Upper lobe of right lung (tissue), 1 donor: ENCODE measurements around the gene EXOSC9. TPM values are rescaled to one million over a fixed set of nuclear protein-coding genes. Genes with fewer than 3 reads are reported as not detected.

Experiments used
- ATAC-seq: fragments of 200-7000 bp; cut with Tn5 transposase; one replicate; pipeline ENCODE4 v1.9.1; 2020; ENCODE audit warnings: mild to moderate bottlenecking, moderate library complexity
- DNase-seq: peaks from one replicate; pipeline ENCODE4 v3.0.0-alpha.2; 2020
- H3K27ac ChIP-seq: fragments of 200-600 bp; one replicate; pipeline ENCODE4 v1.8.0; 2022
- H3K27me3 ChIP-seq: fragments of 200-600 bp; one replicate; pipeline ENCODE4 v1.8.0; 2022; ENCODE audit warnings: mild to moderate bottlenecking
- H3K36me3 ChIP-seq: fragments of 200-600 bp; one replicate; pipeline ENCODE4 v1.8.0; 2022
- H3K4me1 ChIP-seq: fragments of 200-600 bp; one replicate; pipeline ENCODE4 v1.8.0; 2022
- H3K4me3 ChIP-seq: fragments of 200-600 bp; one replicate; pipeline ENCODE4 v1.8.0; 2022; ENCODE audit warnings: mild to moderate bottlenecking
- H3K9me3 ChIP-seq: fragments of 200-600 bp; one replicate; pipeline ENCODE4 v1.8.0; 2022
- intact Hi-C: fragments of 100-400 bp; cut with DNase I; formaldehyde crosslinking; loops from one replicate; pipeline ENCODE4 v1.11.0; 2022
- total RNA-seq: library from RNA; stranded (reverse); fragmentation: NEBNext Ultra II Directional; extraction: Animal tissue kit (Norgen Biotek cat#: 25700); gene quantifications from one replicate; pipeline ENCODE4 v1.2.1, GENCODE V29; 2021
- TF ChIP-seq, protein P1 (sequence below): fragments of 200-600 bp; IDR thresholded peaks from one replicate; pipeline ENCODE4 v1.8.0; 2022; ENCODE audit warnings: antibody characterized with exemption
- donor health status: DM: no; HTN: yes; CAD: no; lungs with severe emphysema.

The EXOSC9 gene
- total RNA-seq, 1 donor from 2014 or later = 15.8 TPM

DNA sequence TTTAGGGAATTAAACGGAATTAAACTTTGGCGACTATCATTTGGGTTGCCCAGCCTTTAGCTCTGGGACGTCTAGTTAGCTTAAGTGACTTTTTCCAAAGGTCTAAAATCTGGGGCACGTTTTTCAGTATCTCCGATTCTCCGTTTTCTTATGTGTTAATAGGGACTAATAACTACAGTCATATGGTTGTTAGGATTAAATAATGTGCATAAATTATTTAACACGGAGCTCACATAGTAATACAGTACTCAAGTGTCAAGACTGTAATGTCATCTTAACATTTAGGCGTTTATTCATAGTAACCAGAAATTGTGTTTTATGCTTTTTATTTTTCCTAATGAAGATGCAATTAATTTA is 23.0 kb downstream of the EXOSC9 start:
- intact Hi-C loops = no loop called here
- TF ChIP-seq, protein P1, sequence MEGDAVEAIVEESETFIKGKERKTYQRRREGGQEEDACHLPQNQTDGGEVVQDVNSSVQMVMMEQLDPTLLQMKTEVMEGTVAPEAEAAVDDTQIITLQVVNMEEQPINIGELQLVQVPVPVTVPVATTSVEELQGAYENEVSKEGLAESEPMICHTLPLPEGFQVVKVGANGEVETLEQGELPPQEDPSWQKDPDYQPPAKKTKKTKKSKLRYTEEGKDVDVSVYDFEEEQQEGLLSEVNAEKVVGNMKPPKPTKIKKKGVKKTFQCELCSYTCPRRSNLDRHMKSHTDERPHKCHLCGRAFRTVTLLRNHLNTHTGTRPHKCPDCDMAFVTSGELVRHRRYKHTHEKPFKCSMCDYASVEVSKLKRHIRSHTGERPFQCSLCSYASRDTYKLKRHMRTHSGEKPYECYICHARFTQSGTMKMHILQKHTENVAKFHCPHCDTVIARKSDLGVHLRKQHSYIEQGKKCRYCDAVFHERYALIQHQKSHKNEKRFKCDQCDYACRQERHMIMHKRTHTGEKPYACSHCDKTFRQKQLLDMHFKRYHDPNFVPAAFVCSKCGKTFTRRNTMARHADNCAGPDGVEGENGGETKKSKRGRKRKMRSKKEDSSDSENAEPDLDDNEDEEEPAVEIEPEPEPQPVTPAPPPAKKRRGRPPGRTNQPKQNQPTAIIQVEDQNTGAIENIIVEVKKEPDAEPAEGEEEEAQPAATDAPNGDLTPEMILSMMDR = no peak
- Histone ChIP-seq H3K4me1 (peaks cover 6% of the 10 kb centered on the region), H3K4me3 (peak overlapping the region; percentile 67), H3K27me3 (no peaks in the 10 kb centered on the region), H3K9me3 (no peaks in the 10 kb centered on the region), H3K27ac (peak overlapping the region; percentile 72), H3K36me3 (peaks cover 15% of the 10 kb centered on the region)
- ATAC-seq (no peak), DNase-seq (no peak)

DNA sequence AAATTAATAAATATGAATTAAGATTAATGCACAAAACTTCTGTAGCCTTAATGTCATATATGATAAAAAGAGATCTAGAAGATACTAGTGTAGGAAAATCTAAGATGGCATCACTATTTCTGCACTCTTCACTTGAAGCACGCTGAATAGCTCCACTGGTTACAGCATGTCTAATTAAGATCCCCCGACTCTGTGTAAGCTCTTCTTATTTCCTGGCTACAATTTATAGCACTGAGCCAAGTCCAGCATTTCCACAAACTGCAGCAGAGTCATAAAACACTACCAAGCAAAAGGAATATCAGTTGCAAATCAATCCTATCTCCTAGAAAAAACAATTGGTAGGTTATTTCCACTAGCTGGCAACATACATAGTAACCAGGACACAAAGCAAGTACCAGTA is 23.8 kb downstream of the EXOSC9 start:
- Histone ChIP-seq H3K36me3 (peaks cover 16% of the 10 kb centered on the region), H3K9me3 (no peaks in the 10 kb centered on the region), H3K4me1 (peaks cover 6% of the 10 kb centered on the region), H3K4me3 (no peak overlapping the region), H3K27ac (no peak overlapping the region), H3K27me3 (no peaks in the 10 kb centered on the region)
- intact Hi-C loops = no loop called here
- DNase-seq (no peak), ATAC-seq (no peak)
- TF ChIP-seq, protein P1 = no peak

DNA sequence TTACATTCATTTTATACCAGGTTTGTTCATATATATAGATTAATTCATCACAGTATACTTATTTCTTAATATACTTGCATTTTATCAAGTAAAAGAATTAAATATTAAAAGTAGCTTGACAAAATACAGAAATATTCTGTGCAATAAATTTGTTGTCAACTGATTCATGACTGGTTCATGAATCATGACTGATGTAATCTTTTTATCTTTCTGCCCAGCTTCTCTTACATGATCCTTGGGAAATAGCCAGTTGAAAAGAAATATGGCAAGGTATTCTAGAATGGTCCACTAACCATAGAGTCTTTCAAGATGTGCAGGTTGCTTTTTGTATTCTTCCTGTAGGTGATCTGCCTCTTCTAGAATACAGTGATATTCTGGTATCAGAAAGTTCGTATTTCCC is 26.7 kb downstream of the EXOSC9 start:
- intact Hi-C loops = no loop called here
- ATAC-seq (no peak), DNase-seq (no peak)
- Histone ChIP-seq H3K36me3 (peaks cover 39% of the 10 kb centered on the region), H3K4me1 (peaks cover 6% of the 10 kb centered on the region), H3K4me3 (no peak overlapping the region), H3K27me3 (no peaks in the 10 kb centered on the region), H3K27ac (no peak overlapping the region), H3K9me3 (no peaks in the 10 kb centered on the region)
- TF ChIP-seq, protein P1 = no peak

DNA sequence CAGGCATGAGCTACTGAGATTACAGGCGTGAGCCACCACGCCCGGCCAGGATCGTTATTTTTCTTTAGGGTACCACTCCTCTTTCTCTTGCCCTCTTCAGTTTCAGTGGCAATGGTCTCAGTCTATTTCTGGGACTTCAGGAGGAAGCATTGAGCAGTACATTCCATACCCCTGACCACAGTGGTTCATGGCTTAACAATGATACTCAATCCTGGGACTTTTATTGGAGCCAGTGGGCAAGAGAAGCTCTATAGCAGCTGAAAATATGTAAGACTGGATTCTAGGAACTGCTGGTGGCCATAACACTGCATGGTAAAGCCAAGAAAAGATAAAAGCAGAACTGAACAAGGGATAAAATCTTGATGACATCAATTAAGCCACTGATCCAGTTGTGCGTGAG is 28.4 kb downstream of the EXOSC9 start:
- Histone ChIP-seq H3K36me3 (peaks cover 48% of the 10 kb centered on the region), H3K4me3 (no peak overlapping the region), H3K9me3 (no peaks in the 10 kb centered on the region), H3K27ac (no peak overlapping the region), H3K4me1 (no peaks in the 10 kb centered on the region), H3K27me3 (no peaks in the 10 kb centered on the region)
- intact Hi-C loops = no loop called here
- DNase-seq = no peak
- TF ChIP-seq, protein P1 = no peak
- no peak for ATAC-seq

- no peak for ATAC-seq
- H3K36me3 ChIP-seq = peaks cover 31% of the 10 kb centered on the region
- H3K27me3 ChIP-seq = no peaks in the 10 kb centered on the region
- TF ChIP-seq, protein P1 = no peak
- no peak overlapping the region for H3K4me3 ChIP-seq
- H3K27ac ChIP-seq = no peak overlapping the region
- intact Hi-C loops = no loop called here
- H3K4me1 ChIP-seq = no peaks in the 10 kb centered on the region
- no peaks in the 10 kb centered on the region for H3K9me3 ChIP-seq
- DNase-seq = no peak
Measured at GRCh38 chr4:121838136-121838535, 37.0 kb downstream of the EXOSC9 start.

GRCh38 chr4:121842862-121843261 is 41.7 kb downstream of the EXOSC9 start:
- Histone ChIP-seq H3K9me3 (no peaks in the 10 kb centered on the region), H3K4me3 (no peak overlapping the region), H3K27ac (no peak overlapping the region), H3K36me3 (peaks cover 50% of the 10 kb centered on the region), H3K4me1 (no peaks in the 10 kb centered on the region), H3K27me3 (no peaks in the 10 kb centered on the region)
- intact Hi-C loops = no loop called here
- DNase-seq = no peak
- TF ChIP-seq, protein P1 = no peak
- no peak for ATAC-seq
